Inferior parietal cortex (tissue), 1 donor: ENCODE results near the gene MRNIP.
"Not testable (repeated sequence)": the region's sequence is repeated elsewhere in the genome, so short reads cannot be mapped to it uniquely, and the experiment has no call there.

ENCODE experiments used
- DNase-seq: peaks from one replicate; pipeline ENCODE4 v3.0.0-alpha.2; 2016; ENCODE audit errors: extremely low spot score

The MRNIP gene

GRCh38 chr5:179839328-179840256 is 19.0 kb downstream of the MRNIP start:
- no peak for DNase-seq

- DNase-seq = no peak
These were observed 21.3 kb downstream of the MRNIP start for GRCh38 chr5:179837076-179838011.

- no peak for DNase-seq
These were observed 22.2 kb downstream of the MRNIP start for GRCh38 chr5:179836225-179837019.

- not testable (repeated sequence) for DNase-seq
These were observed 23.7 kb downstream of the MRNIP start for GRCh38 chr5:179834871-179835270.

- DNase-seq = no peak
These were observed 24.5 kb downstream of the MRNIP start for GRCh38 chr5:179834120-179834519.

GRCh38 chr5:179833709-179834070 is 24.9 kb downstream of the MRNIP start:
- no peak for DNase-seq

- no peak for DNase-seq
These were observed 25.4 kb downstream of the MRNIP start for GRCh38 chr5:179833056-179833708.

GRCh38 chr5:179832039-179832745 is 26.4 kb downstream of the MRNIP start:
- DNase-seq = no peak

GRCh38 chr5:179830818-179831468 is 27.7 kb downstream of the MRNIP start:
- no peak for DNase-seq

- DNase-seq = no peak
These were observed 28.7 kb downstream of the MRNIP start for GRCh38 chr5:179829732-179830435.

GRCh38 chr5:179828756-179829421 is 29.7 kb downstream of the MRNIP start:
- DNase-seq = no peak

- DNase-seq = no peak
These were observed 30.9 kb downstream of the MRNIP start for GRCh38 chr5:179827680-179828079.

- DNase-seq = no peak
These were observed 32.9 kb downstream of the MRNIP start for GRCh38 chr5:179825655-179826182.

- no peak for DNase-seq
These were observed 33.9 kb downstream of the MRNIP start for GRCh38 chr5:179824745-179825112.

- no peak for DNase-seq
These were observed 34.5 kb downstream of the MRNIP start for GRCh38 chr5:179823937-179824744.

- no peak for DNase-seq
These were observed 36.1 kb downstream of the MRNIP start for GRCh38 chr5:179822444-179822990.

GRCh38 chr5:179822059-179822432 is 36.6 kb downstream of the MRNIP start:
- DNase-seq = no peak
